LNCAP (cell line): ENCODE results near the gene IL1A.

ENCODE experiments used
- CTCF ChIP-seq: fragments of 450-650 bp; IDR thresholded peaks from 2 replicates; pipeline ENCODE4 v1.5.1; 2017; ENCODE audit warnings: mild to moderate bottlenecking

IL1A gene

GRCh38 chr2:112733871-112734270 lies 50.4 kb downstream of the IL1A start:
- TF ChIP-seq CTCF, result no peak

- no peak for TF ChIP-seq CTCF
Measured at GRCh38 chr2:112733456-112733855, 50.8 kb downstream of the IL1A start.

- TF ChIP-seq CTCF, result no peak
Measured at GRCh38 chr2:112731479-112731878, 52.8 kb downstream of the IL1A start.

- no peak for TF ChIP-seq CTCF
Measured at GRCh38 chr2:112730791-112731190, 53.5 kb downstream of the IL1A start.

- no peak for TF ChIP-seq CTCF
Measured at GRCh38 chr2:112730216-112730615, 54.1 kb downstream of the IL1A start.

- no peak for TF ChIP-seq CTCF
Measured at GRCh38 chr2:112728378-112729175, 55.7 kb downstream of the IL1A start.

- TF ChIP-seq CTCF, result no peak
Measured at GRCh38 chr2:112728029-112728362, 56.3 kb downstream of the IL1A start.
